A549 (cell line): ENCODE measurements around the gene MT1A.

ENCODE experiments used
- CHD4 ChIP-seq: fragments of 200-600 bp; sonication (generic); IDR thresholded peaks from 2 replicates; pipeline ENCODE4 v1.6.1; 2016; ENCODE audit warnings: antibody characterized with exemption, mild to moderate bottlenecking, borderline replicate concordance
- CTCF ChIP-seq: fragments of >200 bp; sonication (Bioruptor Twin); formaldehyde crosslinking; IDR thresholded peaks from 3 replicates; pipeline ENCODE4 v1.5.1; 2016
- ESRRA ChIP-seq: fragments of 150-350 bp; IDR thresholded peaks from 2 replicates; pipeline ENCODE4 v1.6.1; 2014; ENCODE audit warnings: mild to moderate bottlenecking, low read length, borderline replicate concordance
- KDM1A ChIP-seq: fragments of 200-600 bp; sonication (generic); IDR thresholded peaks from 2 replicates; pipeline ENCODE4 v1.6.1; 2016; ENCODE audit warnings: low read depth, mild to moderate bottlenecking
- POLR2A ChIP-seq: IDR thresholded peaks from 2 replicates; pipeline ENCODE4 v1.6.1; 2012; ENCODE audit warnings: mild to moderate bottlenecking, low read length
- RAD21 ChIP-seq, 2 experiments: fragments of >200 bp in 1 of 2; sonication (Bioruptor Twin) in 1 of 2; formaldehyde crosslinking in 1 of 2; IDR thresholded peaks in 1 of 2; conservative IDR thresholded peaks in 1 of 2; 2 replicates in 1 of 2; 3 replicates in 1 of 2; pipeline ENCODE4 v1.6.1; 2012 to 2018; ENCODE audit warnings: inconsistent platforms in 1 of 2
- SREBF2 ChIP-seq: fragments of 450-650 bp; IDR thresholded peaks from 2 replicates; pipeline ENCODE4 v1.6.1; 2014; ENCODE audit warnings: mild to moderate bottlenecking, moderate library complexity
- TF ChIP-seq, protein P1 (sequence below): fragments of 200-600 bp; sonication (generic); IDR thresholded peaks from 2 replicates; pipeline ENCODE4 v1.6.1; 2016; ENCODE audit warnings: antibody characterized with exemption, mild to moderate bottlenecking, moderate library complexity

GRCh38 chr16:56591377-56592060 lies 46.9 kb upstream of the MT1A start:
- TF ChIP-seq POLR2A (no peak), CTCF (no peak), CHD4 (no peak), ESRRA (no peak), RAD21 (conservative IDR thresholded peaks at IDR 0.05 in 1 of 2, IDR thresholded peaks at IDR 0.05 in 1 of 2) (no peak), KDM1A (no peak), SREBF2 (no peak)
- TF ChIP-seq, protein P1, sequence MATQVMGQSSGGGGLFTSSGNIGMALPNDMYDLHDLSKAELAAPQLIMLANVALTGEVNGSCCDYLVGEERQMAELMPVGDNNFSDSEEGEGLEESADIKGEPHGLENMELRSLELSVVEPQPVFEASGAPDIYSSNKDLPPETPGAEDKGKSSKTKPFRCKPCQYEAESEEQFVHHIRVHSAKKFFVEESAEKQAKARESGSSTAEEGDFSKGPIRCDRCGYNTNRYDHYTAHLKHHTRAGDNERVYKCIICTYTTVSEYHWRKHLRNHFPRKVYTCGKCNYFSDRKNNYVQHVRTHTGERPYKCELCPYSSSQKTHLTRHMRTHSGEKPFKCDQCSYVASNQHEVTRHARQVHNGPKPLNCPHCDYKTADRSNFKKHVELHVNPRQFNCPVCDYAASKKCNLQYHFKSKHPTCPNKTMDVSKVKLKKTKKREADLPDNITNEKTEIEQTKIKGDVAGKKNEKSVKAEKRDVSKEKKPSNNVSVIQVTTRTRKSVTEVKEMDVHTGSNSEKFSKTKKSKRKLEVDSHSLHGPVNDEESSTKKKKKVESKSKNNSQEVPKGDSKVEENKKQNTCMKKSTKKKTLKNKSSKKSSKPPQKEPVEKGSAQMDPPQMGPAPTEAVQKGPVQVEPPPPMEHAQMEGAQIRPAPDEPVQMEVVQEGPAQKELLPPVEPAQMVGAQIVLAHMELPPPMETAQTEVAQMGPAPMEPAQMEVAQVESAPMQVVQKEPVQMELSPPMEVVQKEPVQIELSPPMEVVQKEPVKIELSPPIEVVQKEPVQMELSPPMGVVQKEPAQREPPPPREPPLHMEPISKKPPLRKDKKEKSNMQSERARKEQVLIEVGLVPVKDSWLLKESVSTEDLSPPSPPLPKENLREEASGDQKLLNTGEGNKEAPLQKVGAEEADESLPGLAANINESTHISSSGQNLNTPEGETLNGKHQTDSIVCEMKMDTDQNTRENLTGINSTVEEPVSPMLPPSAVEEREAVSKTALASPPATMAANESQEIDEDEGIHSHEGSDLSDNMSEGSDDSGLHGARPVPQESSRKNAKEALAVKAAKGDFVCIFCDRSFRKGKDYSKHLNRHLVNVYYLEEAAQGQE = no peak
